Measurements from ENCODE around the gene CPNE5.

Gene CPNE5

GRCh38 chr6:36838896-36839748, at the start of gene CPNE5:
TSS of gene CPNE5 (minus strand) at chr6:36839444. CDS start at chr6:36839377, 67 bp downstream.
- DNase-seq = no peak

GRCh38 chr6:36888115-36888643, 48.9 kb upstream of the CPNE5 start:
- DNase-seq = no peak

DNA sequence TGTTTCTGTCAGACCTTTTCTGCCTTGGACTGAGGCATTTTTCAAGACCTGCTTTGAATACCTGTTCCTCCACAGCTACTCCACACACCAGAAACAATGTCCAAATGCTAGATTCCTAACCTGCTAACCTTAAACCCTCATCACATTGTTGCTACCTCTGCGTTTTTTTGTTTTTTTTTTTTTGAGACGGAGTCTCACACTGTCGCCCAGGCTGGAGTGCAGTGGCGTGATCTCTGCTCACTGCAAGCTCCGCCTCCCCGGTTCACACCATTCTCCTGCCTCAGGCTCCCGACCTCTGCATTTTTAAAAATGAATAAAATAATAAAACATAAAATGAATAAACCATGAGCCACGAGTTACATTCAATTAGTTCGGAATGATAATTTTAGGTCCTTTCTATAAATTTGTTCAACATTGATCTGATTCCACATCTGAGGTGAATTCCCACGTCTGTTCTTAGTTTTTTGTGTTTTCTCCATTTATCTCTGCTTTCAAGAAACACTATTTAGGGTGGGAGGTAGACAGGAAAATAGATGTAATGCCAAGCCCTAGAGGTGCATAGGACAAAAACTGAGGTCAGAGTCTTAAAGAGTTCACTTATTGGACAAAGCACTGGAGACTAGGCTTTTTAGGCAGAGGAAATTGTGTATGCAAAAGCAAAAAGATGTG, 47.8 kb upstream of the CPNE5 start:
- DNase-seq = no peak

DNA sequence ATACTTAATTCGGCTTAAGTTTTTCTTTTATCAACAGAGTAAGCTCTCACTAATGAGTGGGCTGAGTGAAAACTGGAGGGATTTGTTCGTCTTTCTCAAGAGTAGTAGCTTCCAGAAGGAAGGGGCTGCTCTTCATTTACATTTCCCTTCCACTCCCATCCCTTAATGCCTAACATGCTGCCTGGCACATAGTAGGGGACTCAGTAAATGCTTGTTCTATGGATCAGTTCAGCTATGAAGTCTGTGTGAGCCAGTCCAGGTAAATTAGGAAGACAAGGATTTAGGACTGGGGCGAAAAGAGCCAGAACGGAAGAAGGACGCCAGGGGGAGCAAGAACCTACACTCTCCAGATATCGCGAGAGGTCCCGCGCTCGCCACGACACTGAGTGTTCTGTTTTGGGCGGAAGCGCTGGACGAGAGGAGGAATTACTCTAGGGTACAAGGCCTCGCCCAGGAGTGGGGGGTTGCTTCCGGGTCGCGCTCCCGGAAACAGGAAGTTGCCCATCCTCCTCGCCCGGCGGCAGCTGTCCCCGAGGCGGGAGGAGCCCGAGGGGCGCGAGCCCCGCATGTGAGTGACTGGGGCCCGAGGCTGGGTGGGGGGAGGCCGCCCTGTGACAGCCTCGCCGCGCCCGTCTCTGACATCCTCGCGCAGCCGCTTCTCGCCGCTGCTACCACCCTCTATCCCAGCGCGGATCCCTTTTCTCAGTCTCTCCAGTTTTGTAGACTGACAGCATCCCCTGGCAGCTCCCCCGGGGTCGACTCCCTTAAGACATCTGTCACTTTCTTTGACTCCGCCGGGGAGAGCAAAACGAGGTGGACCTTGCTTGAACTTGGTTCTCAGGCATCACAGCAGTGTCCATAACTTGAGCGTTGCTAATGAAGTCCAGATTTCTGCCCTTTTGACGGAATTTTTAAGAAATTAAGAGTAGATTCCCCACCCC, 46.5 kb upstream of the CPNE5 start, which contains the start of gene C6orf89:
TSS of gene C6orf89 (plus strand) at position 492 of the 941 bp plus-strand sequence. CDS start 13,493 bp downstream, outside the sequence.
- DNase-seq = peak; percentile 99

- DNase-seq = no peak
These were observed 45.4 kb upstream of the CPNE5 start for GRCh38 chr6:36884610-36885009.

DNA sequence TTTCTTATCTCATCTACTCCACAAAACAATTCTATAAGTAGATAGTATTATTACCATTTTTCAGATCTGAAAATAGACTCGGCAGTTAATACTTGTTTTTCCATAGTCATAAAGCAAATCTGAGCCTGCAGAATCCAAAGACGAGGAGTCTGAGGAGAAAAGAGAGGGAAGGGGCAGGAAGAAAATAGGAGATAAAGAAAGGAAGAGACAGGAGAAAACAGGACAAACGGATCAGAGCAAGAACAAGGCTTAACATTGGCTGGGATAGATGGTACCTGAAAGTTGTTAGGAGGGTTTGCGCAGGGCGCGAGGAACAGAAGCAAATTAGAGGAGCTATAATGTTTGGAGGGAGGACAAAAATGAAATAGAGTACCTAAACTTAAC, 36.0 kb upstream of the CPNE5 start:
- DNase-seq = no peak

DNA sequence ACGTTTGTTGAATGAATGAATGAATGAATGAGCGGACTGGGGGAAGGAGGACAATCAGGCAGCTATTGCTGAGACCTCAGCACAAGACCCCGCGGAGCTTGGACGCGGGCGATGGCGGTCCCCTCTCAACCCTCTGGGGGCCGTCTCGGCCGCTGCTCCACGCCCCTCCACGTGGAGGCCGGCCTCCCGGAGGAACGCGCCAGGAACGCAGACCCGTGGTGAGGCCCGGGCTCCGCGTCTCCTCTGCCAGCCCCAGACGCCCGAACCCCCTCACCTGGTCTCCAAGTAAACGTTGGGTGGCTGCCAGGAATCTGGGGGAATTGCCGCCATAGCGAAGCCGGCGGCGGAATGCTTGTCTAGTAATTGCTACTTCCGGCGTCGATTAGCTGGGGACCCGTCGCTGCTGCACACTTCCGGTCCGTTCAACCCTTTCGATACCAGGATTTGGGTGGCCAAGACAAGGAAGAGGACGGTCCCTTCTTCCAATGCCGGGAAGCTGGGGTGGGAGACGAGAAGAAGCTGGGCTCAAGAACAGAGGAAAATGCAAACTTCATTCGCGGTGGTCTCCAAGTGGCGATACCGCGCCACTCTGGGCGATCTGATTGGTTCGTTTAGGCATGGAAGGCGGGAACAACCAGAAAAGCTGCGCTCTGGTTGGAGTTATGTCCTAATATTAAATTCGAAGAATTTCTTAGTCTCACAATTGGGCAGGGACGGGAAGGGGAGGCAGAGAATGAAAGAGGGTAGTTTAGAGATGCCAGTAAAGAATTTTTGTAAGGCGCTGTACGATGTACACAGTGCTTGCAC, 35.4 kb upstream of the CPNE5 start, which contains the start of gene PPIL1:
TSS of gene PPIL1 (minus strand) at position 361 of the 807 bp plus-strand sequence. CDS start at position 330, 31 bp downstream.
- peak; percentile 90 for DNase-seq

- peak; percentile 20 for DNase-seq
These were observed 34.6 kb upstream of the CPNE5 start for GRCh38 chr6:36873612-36874442.

- no peak for DNase-seq
These were observed 33.9 kb upstream of the CPNE5 start for GRCh38 chr6:36873115-36873514.

- no peak for DNase-seq
These were observed 32.4 kb upstream of the CPNE5 start for GRCh38 chr6:36871686-36872085.

GRCh38 chr6:36867471-36868224, 28.4 kb upstream of the CPNE5 start:
- DNase-seq = no peak

GRCh38 chr6:36865835-36866234, 26.6 kb upstream of the CPNE5 start:
- DNase-seq = no peak

DNA sequence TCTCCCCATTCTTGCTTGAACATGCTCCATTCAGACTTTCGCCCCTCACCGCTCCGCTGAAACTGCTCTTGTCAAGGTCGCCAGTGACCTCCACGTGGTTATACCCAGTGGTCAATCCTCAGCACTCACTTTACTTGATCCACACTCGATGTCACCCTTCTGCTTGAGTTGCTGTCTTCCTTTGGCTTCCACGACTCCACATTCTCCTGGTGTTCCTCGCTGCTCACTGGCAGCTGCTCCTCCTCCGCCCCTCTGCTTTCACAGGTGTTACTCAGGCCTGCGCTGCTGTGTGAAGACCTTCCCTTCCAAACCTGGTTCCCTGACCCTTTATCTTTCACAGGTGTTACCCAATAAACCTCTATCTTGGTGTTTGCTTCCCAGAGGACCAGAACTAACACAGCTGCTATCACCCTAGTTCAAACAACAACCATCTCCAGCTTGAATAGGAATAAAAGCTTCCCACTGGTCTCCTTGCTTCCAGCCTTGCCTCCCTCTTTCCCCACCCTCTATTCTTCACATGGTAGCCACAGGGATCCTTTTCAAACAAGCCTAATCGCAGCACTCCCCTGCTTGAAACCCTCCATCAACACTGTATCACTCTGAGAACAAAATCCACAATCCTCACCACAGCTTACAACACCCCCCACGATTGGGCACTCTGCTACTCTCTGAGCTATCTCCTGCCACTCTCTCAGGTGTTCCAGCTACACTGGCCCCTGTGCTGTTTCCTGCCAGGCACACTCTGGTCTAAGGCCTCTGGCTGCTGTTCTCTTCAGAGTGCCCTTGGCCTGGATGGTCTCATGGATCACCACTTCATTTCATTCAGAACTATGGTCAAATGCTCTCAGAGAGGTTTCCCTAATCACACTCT, 24.7 kb upstream of the CPNE5 start:
- DNase-seq = no peak

DNA sequence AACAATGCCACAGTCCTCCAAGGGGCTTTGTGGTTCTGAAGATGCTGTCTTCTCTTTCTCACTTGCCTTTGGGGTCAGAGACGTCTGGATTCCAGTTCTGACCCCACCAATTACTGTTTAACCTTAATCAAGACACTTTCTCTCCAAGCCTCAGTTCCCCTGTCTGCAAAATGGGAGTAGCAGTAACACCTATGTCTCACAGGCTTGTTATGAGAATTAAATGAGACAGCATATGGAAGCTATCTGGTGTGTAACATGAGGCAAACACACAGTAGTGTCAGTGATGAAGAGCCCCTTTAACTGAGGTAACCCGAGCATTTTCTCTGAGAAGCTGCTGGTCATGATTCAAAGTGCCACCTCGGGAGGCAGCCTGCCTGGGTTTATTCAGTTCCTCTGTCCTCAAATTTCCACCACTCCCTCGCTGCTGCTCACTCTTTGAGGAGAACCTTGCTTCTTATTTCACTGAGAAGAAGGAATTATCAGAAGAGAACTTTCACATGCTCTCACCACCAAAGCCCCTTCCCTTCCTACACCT, 23.7 kb upstream of the CPNE5 start:
- no peak for DNase-seq

DNA sequence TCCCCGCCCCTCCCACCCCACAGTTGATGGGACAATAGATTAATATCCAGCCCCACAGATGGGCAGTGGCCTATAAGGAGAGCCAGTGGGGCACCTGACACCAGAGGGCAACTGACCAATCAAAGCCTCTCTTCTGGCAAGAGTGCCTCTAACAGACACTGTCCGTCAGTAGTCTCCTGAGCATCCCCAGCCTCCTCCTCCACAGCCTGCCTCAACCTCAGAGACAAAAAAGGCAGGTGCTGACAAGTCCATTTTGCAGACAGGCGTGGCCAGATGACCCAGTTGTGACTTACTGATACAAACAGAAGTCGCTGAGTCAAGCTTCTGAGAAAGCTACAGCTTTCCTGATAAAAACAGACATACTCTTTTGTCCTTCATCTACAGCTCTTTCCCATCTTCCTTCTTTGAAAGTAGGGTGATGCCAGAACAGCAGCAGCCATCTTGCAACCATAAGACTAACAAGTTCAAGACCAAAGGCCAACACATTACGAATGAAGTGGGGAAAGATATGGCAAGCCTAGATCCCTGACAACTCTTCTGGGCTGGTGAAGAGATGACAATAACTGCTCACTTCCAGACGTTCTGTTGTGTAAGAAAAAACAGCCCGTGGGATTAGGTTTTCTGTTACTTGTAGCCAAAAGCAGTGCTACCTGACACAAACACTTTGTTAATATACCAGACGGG, 23.1 kb upstream of the CPNE5 start:
- no peak for DNase-seq

DNA sequence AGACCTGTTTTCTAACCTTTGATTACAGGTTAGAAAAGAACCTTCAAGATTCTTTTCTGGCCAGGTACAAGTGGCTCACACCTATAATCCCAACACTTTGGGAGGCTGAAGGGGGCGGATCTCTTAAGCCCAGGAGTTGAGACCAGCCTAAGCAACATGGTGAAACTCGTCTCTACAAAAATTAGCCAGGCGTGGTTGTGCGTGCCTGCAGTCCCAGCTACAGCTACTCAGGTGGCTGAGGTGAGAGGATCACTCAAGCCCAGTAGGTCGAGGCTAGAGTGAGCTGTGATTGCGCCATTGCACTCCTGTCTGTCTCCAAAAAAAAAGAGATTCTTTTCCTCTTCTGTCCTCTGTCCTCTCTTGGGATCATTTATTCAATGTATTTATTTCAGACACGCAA, 20.9 kb upstream of the CPNE5 start:
- no peak for DNase-seq

GRCh38 chr6:36858407-36858981, 19.2 kb upstream of the CPNE5 start:
- no peak for DNase-seq

- DNase-seq = no peak
These were observed 18.1 kb upstream of the CPNE5 start for GRCh38 chr6:36857325-36857724.

Data from inflammatory macrophage treated with lipopolysaccharide for 4 hours (primary cell).